Lower lobe of right lung (tissue), 2 donors: ENCODE measurements around the gene LRRIQ3. TPM values are rescaled to one million over a fixed set of nuclear protein-coding genes. Genes with fewer than 3 reads are reported as not detected.
A peak's percentile ranks its signal among the peaks of the same experiment; 100 is the strongest.
"Not testable (repeated sequence)": the region's sequence is repeated elsewhere in the genome, so short reads cannot be mapped to it uniquely, and the experiment has no call there.

Experiments
- ATAC-seq, 2 donors: fragments of 200-7000 bp; cut with Tn5 transposase; one replicate each; pipeline ENCODE4 v1.9.1; 2020 to 2022; ENCODE audit warnings: mild to moderate bottlenecking in 2 of 2, moderate library complexity in 2 of 2
- DNase-seq: peaks from one replicate; pipeline ENCODE4 v3.0.0-alpha.2; 2020
- H3K27ac ChIP-seq: fragments of 200-600 bp; one replicate; pipeline ENCODE4 v1.8.0; 2022
- H3K27me3 ChIP-seq: fragments of 200-600 bp; one replicate; pipeline ENCODE4 v1.8.0; 2022; ENCODE audit warnings: low read depth
- H3K36me3 ChIP-seq: fragments of 200-600 bp; one replicate; pipeline ENCODE4 v1.8.0; 2022; ENCODE audit warnings: mild to moderate bottlenecking
- H3K4me1 ChIP-seq: fragments of 200-600 bp; one replicate; pipeline ENCODE4 v1.8.0; 2022
- H3K4me3 ChIP-seq: fragments of 200-600 bp; one replicate; pipeline ENCODE4 v1.8.0; 2022; ENCODE audit warnings: mild to moderate bottlenecking
- H3K9me3 ChIP-seq: fragments of 200-600 bp; one replicate; pipeline ENCODE4 v1.8.0; 2022
- CTCF ChIP-seq: fragments of 200-600 bp; IDR thresholded peaks from one replicate; pipeline ENCODE4 v1.8.0; 2022; ENCODE audit warnings: antibody characterized with exemption, mild to moderate bottlenecking
- intact Hi-C: fragments of 100-400 bp; cut with DNase I; formaldehyde crosslinking; loops from one replicate; pipeline ENCODE4 v1.11.0; 2022
- total RNA-seq: library from RNA; stranded (reverse); fragmentation: NEBNext Ultra II Directional; extraction: Animal tissue kit (Norgen Biotek cat#: 25700); gene quantifications from one replicate; pipeline ENCODE4 v1.2.1, GENCODE V29; 2021
- donor health status: DM: no; HTN: yes; CAD: no; lungs with severe emphysema.

LRRIQ3 gene
- total RNA-seq, 1 donor from 2014 or later, result 0.65 TPM

- H3K4me3 ChIP-seq, result peak overlapping the region; percentile 69
- no peak for TF ChIP-seq CTCF
- intact Hi-C loops, result no loop called here
- H3K9me3 ChIP-seq, result no peaks in the 10 kb centered on the region
- DNase-seq, result no peak
- H3K36me3 ChIP-seq, result peaks cover 45% of the 10 kb centered on the region
- peaks cover 5% of the 10 kb centered on the region for H3K4me1 ChIP-seq
- no peaks in the 10 kb centered on the region for H3K27me3 ChIP-seq
- no peak for ATAC-seq
- no peak overlapping the region for H3K27ac ChIP-seq
Observed at GRCh38 chr1:74199504-74199903, 1.5 kb upstream of the LRRIQ3 start.

- ATAC-seq, result no peak
- H3K4me1 ChIP-seq, result peaks cover 5% of the 10 kb centered on the region
- no peaks in the 10 kb centered on the region for H3K27me3 ChIP-seq
- H3K9me3 ChIP-seq, result no peaks in the 10 kb centered on the region
- peak overlapping the region; percentile 69 for H3K4me3 ChIP-seq
- peaks cover 24% of the 10 kb centered on the region for H3K36me3 ChIP-seq
- intact Hi-C loops, result no loop called here
- DNase-seq, result no peak
- TF ChIP-seq CTCF, result no peak
- peak overlapping the region; percentile 84 for H3K27ac ChIP-seq
Observed at GRCh38 chr1:74197255-74197654, 721 bp downstream of the LRRIQ3 start.

GRCh38 chr1:74195339-74195738, 2.6 kb downstream of the LRRIQ3 start:
- no peak for TF ChIP-seq CTCF
- no peak overlapping the region for H3K27ac ChIP-seq
- H3K9me3 ChIP-seq, result no peaks in the 10 kb centered on the region
- DNase-seq (no peak), ATAC-seq (no peak)
- peaks cover 5% of the 10 kb centered on the region for H3K4me1 ChIP-seq
- no peak overlapping the region for H3K4me3 ChIP-seq
- H3K27me3 ChIP-seq, result no peaks in the 10 kb centered on the region
- intact Hi-C loops, result no loop called here
- H3K36me3 ChIP-seq, result peaks cover 7% of the 10 kb centered on the region

GRCh38 chr1:74193908-74194307, 4.1 kb downstream of the LRRIQ3 start:
- Histone ChIP-seq H3K27me3 (no peaks in the 10 kb centered on the region), H3K4me1 (no peaks in the 10 kb centered on the region), H3K36me3 (no peaks in the 10 kb centered on the region), H3K4me3 (no peak overlapping the region), H3K9me3 (no peaks in the 10 kb centered on the region), H3K27ac (no peak overlapping the region)
- ATAC-seq (no peak), DNase-seq (no peak)
- intact Hi-C loops, result no loop called here
- no peak for TF ChIP-seq CTCF

- DNase-seq (no peak), ATAC-seq (no peak)
- Histone ChIP-seq H3K27ac (no peak overlapping the region), H3K9me3 (no peaks in the 10 kb centered on the region), H3K4me1 (no peaks in the 10 kb centered on the region), H3K36me3 (no peaks in the 10 kb centered on the region), H3K27me3 (no peaks in the 10 kb centered on the region), H3K4me3 (no peak overlapping the region)
- no peak for TF ChIP-seq CTCF
- intact Hi-C loops, result no loop called here
Observed at GRCh38 chr1:74180490-74180889, 17.5 kb downstream of the LRRIQ3 start.

- DNase-seq, intact Hi-C loops, H3K4me1 ChIP-seq: not testable (repeated sequence)
Observed at GRCh38 chr1:74174423-74174822, 23.6 kb downstream of the LRRIQ3 start.

More at GRCh38 chr1:74174423-74174822, 23.6 kb downstream of the LRRIQ3 start:
- H3K27me3 ChIP-seq, H3K27ac ChIP-seq, H3K4me3 ChIP-seq, H3K36me3 ChIP-seq, ATAC-seq: not testable (repeated sequence)
- peaks cover 17% of the 10 kb centered on the region for H3K9me3 ChIP-seq
